ENCODE measurements around the gene EMSY.

DNA sequence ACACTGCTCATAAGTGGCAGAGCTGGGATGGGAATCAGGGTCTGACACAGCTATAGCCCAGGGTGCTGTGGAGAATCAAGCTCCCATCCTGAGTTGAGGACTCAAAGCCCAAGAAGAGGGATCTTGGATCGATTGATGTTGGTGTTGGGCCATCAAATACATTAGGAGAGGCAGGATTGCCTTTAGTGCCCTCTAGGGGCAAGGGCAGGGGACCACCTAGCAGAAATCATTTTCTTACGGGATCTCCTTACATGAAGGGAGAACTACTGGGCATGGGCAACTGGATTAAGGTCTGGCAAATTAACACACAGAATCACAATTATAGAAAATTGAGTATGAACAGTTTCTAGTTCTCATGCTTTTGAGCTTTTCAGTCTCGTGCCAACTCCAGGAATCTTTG, 24.9 kb upstream of the EMSY start:
- no peak for TF ChIP-seq POLR2A (IDR thresholded peaks at IDR 0.05; ENCODE audit: low read depth, low read length)
- TF ChIP-seq POLR2AphosphoS5 (IDR thresholded peaks at IDR 0.05; ENCODE audit: low read depth, low read length) = no peak
